K562 (cell line): Measurements from ENCODE around the gene ANKFN1. TPM values are rescaled to one million over a fixed set of nuclear protein-coding genes. Genes with fewer than 3 reads are reported as not detected.

ENCODE experiments used
- ATAC-seq: fragments of 200-7000 bp; cut with Tn5 transposase; 3 replicates; pipeline ENCODE4 v1.9.1; 2020; ENCODE audit warnings: moderate library complexity
- BruUV-seq: library from RNA; stranded (reverse); fragments of 400-500 nt; replicated peaks from 2 replicates; lab custom pipeline; 2021; lab: Mats Ljungman, UMichigan
- CTCF ChIA-PET: fragments of 300-600 bp; formaldehyde crosslinking; extraction: SDS; loops from one replicate; lab custom pipeline; 2021; ENCODE audit warnings: low intra/inter-chr PET ratio; lab: Yijun Ruan, JAX
- POLR2A ChIA-PET: fragments of 300-600, 350-650 bp; sonication (Branson Sonifier 250); formaldehyde crosslinking; extraction: SDS; loops from one replicate; lab custom pipeline; 2021; ENCODE audit warnings: antibody characterized with exemption, inconsistent platforms; lab: Yijun Ruan, JAX
- DNase-seq, 4 experiments: peaks; one replicate each; pipeline versions ENCODE4 v3.0.0 to v3.0.0-alpha.2; 2011 to 2018; ENCODE audit warnings: low spot score in 3 of 4, mixed read lengths in 3 of 4; ENCODE audit errors: extremely low read depth in 1 of 4
- FAIRE-seq: peaks from 2 replicates; lab custom pipeline; 2011; peaks lifted over from hg19 to GRCh38; lab: Jason Lieb, UNC
- H2AFZ ChIP-seq: 2 replicates; pipeline ENCODE4 v1.6.0; 2011; ENCODE audit warnings: low read depth, low read length, control low read depth, inconsistent platforms
- H3K27ac ChIP-seq: fragments of 200-600 bp; 3 replicates; pipeline ENCODE4 v1.8.0; 2011; ENCODE audit warnings: low read depth, mild to moderate bottlenecking, control low read depth, inconsistent platforms, low read length, moderate library complexity, mixed read lengths; ENCODE audit errors: extremely low read depth
- H3K27me3 ChIP-seq, 2 experiments: fragments of 300-600 bp in 1 of 2; 2 replicates in 1 of 2; 3 replicates in 1 of 2; pipeline versions ENCODE4 v1.6.0 to v1.8.0; 2011; ENCODE audit warnings: inconsistent platforms in 2 of 2, low read length in 2 of 2, mild to moderate bottlenecking in 1 of 2, mixed read lengths in 1 of 2, moderate library complexity in 1 of 2; ENCODE audit not compliant: control insufficient read depth in 2 of 2, insufficient read depth in 2 of 2
- H3K36me3 ChIP-seq: fragments of 300-600 bp; 3 replicates; pipeline ENCODE4 v1.8.0; 2011; ENCODE audit warnings: mild to moderate bottlenecking, low read length, inconsistent platforms; ENCODE audit not compliant: control insufficient read depth, insufficient read depth
- H3K4me1 ChIP-seq, 2 experiments: fragments of 200-600 bp in 1 of 2; replicated peaks in 1 of 2; 2 replicates in 1 of 2; 3 replicates in 1 of 2; pipeline versions ENCODE4 v1.5.1 to v1.8.0; 2011; ENCODE audit warnings: inconsistent platforms in 2 of 2, low read length in 2 of 2, mild to moderate bottlenecking in 1 of 2, mixed read lengths in 1 of 2, moderate library complexity in 1 of 2; ENCODE audit not compliant: control insufficient read depth in 2 of 2, insufficient read depth in 2 of 2
- H3K4me2 ChIP-seq: 2 replicates; pipeline ENCODE4 v1.6.1; 2011; ENCODE audit warnings: low read length, control low read depth, inconsistent platforms, mixed read lengths; ENCODE audit not compliant: insufficient read depth
- H3K4me3 ChIP-seq: fragments of 200-600 bp; sonication (generic), shearing (Covaris generic); 2 replicates; pipeline ENCODE4 v1.5.1; 2016; ENCODE audit warnings: control low read depth, inconsistent platforms
- H3K79me2 ChIP-seq: fragments of 200-600 bp; 3 replicates; pipeline ENCODE4 v1.8.0; 2011; ENCODE audit warnings: low read length, inconsistent platforms; ENCODE audit not compliant: control insufficient read depth, insufficient read depth
- H3K9ac ChIP-seq, 2 experiments: 2 replicates each; pipeline versions ENCODE4 v1.6.0 to v1.6.1; 2011; ENCODE audit warnings: low read depth in 2 of 2, low read length in 2 of 2, control low read depth in 1 of 2, inconsistent platforms in 1 of 2, mild to moderate bottlenecking in 1 of 2, mixed read lengths in 1 of 2; ENCODE audit not compliant: insufficient read depth in 1 of 2
- H3K9me1 ChIP-seq: one replicate; pipeline ENCODE4 v1.6.0; 2011; ENCODE audit warnings: inconsistent platforms, mild to moderate bottlenecking, low read length, moderate library complexity; ENCODE audit not compliant: control insufficient read depth, insufficient read depth
- H3K9me3 ChIP-seq: replicated peaks from 2 replicates; pipeline ENCODE4 v1.5.1; 2011; ENCODE audit warnings: low read depth, low read length, inconsistent platforms; ENCODE audit not compliant: control insufficient read depth, insufficient read depth
- H4K20me1 ChIP-seq: replicated peaks from 2 replicates; pipeline ENCODE4 v1.6.1; 2011; ENCODE audit warnings: low read length, inconsistent platforms, mixed read lengths; ENCODE audit not compliant: control insufficient read depth, insufficient read depth
- FOXJ3 ChIP-seq: sonication (generic); formaldehyde crosslinking; IDR thresholded peaks from 2 replicates; pipeline ENCODE4 v1.4.0; 2020; ENCODE audit warnings: mild to moderate bottlenecking, missing genetic modification reagents
- HLTF ChIP-seq: fragments of 450-650 bp; IDR thresholded peaks from 2 replicates; pipeline ENCODE4 v1.6.1; 2016
- HMG20A ChIP-seq: fragments of 450-650 bp; formaldehyde crosslinking; conservative IDR thresholded peaks from 2 replicates; pipeline ENCODE4 v1.4.0; 2020; ENCODE audit warnings: mild to moderate bottlenecking, mixed read lengths
- RAD21 ChIP-seq, 2 experiments: fragments of 250-450 bp in 1 of 2; fragments of 450-650 bp in 1 of 2; sonication (Bioruptor Pico) in 1 of 2; formaldehyde crosslinking in 1 of 2; IDR thresholded peaks in 1 of 2; conservative IDR thresholded peaks in 1 of 2; 2 replicates each; pipeline versions ENCODE4 v1.4.0 to v1.8.0; 2020 to 2022; ENCODE audit warnings: mild to moderate bottlenecking in 2 of 2, moderate library complexity in 1 of 2
- ZFP30 ChIP-seq: fragments of 250-450 bp; sonication (Bioruptor Pico); IDR thresholded peaks from 2 replicates; pipeline ENCODE4 v1.8.0; 2022; ENCODE audit warnings: moderate library complexity, mild to moderate bottlenecking, inconsistent platforms, borderline replicate concordance
- ZNF280A ChIP-seq: fragments of 450-650 bp; IDR thresholded peaks from 2 replicates; pipeline ENCODE4 v1.6.1; 2018; ENCODE audit warnings: mild to moderate bottlenecking, low read depth; ENCODE audit not compliant: partially characterized antibody
- ZNF668 ChIP-seq: fragments of 250-450 bp; sonication (Bioruptor Pico); IDR thresholded peaks from 2 replicates; pipeline ENCODE4 v1.8.0; 2022; ENCODE audit warnings: mild to moderate bottlenecking, inconsistent platforms
- WGBS: fragments of 100-300 bp; shearing (Covaris generic); methylation state at CpG from one replicate; pipeline ENCODE4 v1.1.6; 2016; ENCODE audit warnings: low coverage, mixed read lengths; ENCODE audit not compliant: insufficient coverage; ENCODE audit errors: missing lambda C conversion rate; 5-methylcytosine and 5-hydroxymethylcytosine counted together
- in situ Hi-C: fragments of 300-500 bp; cut with MboI; formaldehyde crosslinking; loops from 4 replicates; pipeline ENCODE4 v1.15.0; 2018; ENCODE audit warnings: inconsistent platforms, mixed read lengths
- intact Hi-C: fragments of 100-400 bp; cut with micrococcal nuclease; formaldehyde crosslinking; loops from 2 replicates; pipeline ENCODE4 v1.14.2; 2022
- polyA plus RNA-seq, 8 experiments: library from polyadenylated mRNA; depleted of rRNA in 4 of 8; stranded (reverse) in 5 of 8; unstranded in 3 of 8; fragments of >200 nt; fragmentation: Nextera tagmentation in 2 of 8; fragmentation: Illumina TruSeq in 1 of 8; extraction: Ambion mirVana in 2 of 8; extraction: Trizol in 1 of 8; gene quantifications; 2 replicates each; pipeline versions ENCODE4 v1.2.1 to v1.2.3, GENCODE V29; 2011 to 2014; ENCODE audit warnings: inconsistent platforms in 1 of 8, missing spikeins in 1 of 8
- total RNA-seq, 7 experiments: library from RNA; depleted of rRNA in 6 of 7; stranded (reverse); fragments of >200 nt in 6 of 7; fragmentation: Illumina TruSeq in 2 of 7; extraction: Trizol in 2 of 7; gene quantifications; 2 replicates each; pipeline versions ENCODE4 v1.2.1 to v1.2.3, GENCODE V29; 2011 to 2021; ENCODE audit warnings: low replicate concordance in 1 of 7
- TF ChIP-seq, protein P1 (sequence below): fragments of 250-450 bp; sonication (Bioruptor Pico); IDR thresholded peaks from 2 replicates; pipeline ENCODE4 v1.5.0; 2020; ENCODE audit warnings: mild to moderate bottlenecking, borderline replicate concordance
- TF ChIP-seq, protein P2 (sequence below), 2 experiments: fragments of 450-650 bp in 1 of 2; sonication (generic) in 1 of 2; formaldehyde crosslinking in 1 of 2; IDR thresholded peaks; 2 replicates each; pipeline versions ENCODE4 v1.7.1 to v1.9.0; 2016 to 2022; ENCODE audit warnings: inconsistent platforms in 1 of 2, mild to moderate bottlenecking in 1 of 2, missing genetic modification reagents in 1 of 2

ANKFN1 gene
- total and polyA plus RNA-seq, 9 of the 15 experiments (the other 6 are each of a cell fraction or from before 2014, with no cell fraction given) = 0.04 to 0.39 (median 0.15) TPM; not detected in 1

DNA sequence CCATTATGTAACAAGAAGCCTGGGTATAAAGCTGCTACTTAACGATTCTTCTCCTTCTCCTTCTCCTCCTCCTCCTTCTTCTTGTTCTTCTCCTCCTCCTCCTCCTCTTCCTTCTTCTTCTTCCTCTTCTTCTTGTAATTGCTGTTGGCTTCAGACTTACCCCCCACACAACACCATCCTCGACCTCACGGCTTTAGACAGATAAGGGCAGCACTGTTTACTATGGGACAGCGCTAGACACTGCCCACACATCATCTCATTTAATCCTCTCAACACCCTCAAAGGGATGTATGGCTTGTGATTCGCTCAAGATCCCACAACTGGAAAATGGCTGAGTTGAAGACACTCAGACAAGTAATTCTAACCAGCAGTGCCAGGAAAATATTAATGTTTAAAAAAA is 379.7 kb downstream of the ANKFN1 start:
- no TSS peak for BruUV-seq
- 0% methylated on average over 5 of the region's 5 CpGs for WGBS
- ATAC-seq (no peak), DNase-seq (no peak), FAIRE-seq (no peak)
- intact Hi-C loops = no loop called here
- H3K4me2 ChIP-seq = no peak overlapping the region
- H4K20me1 ChIP-seq = no peaks in the 10 kb centered on the region
- H3K27ac ChIP-seq = no peak overlapping the region
- no peak overlapping the region for H3K4me3 ChIP-seq
- no peak overlapping the region for H3K9ac ChIP-seq
- no peaks in the 10 kb centered on the region for H3K9me3 ChIP-seq
- in situ Hi-C loops = no loop called here
- no peaks in the 10 kb centered on the region for H3K36me3 ChIP-seq
- no peaks in the 10 kb centered on the region for H3K27me3 ChIP-seq
- ChIA-PET CTCF (no interaction called here), POLR2A (no interaction called here)
- H2AFZ ChIP-seq = no peak overlapping the region
- no peaks in the 10 kb centered on the region for H3K79me2 ChIP-seq
- H3K4me1 ChIP-seq = no peaks in the 10 kb centered on the region
- no peaks in the 10 kb centered on the region for H3K9me1 ChIP-seq
- TF ChIP-seq ZFP30 (CRISPR knock-in tag) (no peak), ZNF280A (no peak), HMG20A (CRISPR knock-in tag) (no peak), FOXJ3 (CRISPR knock-in tag) (no peak), HLTF (no peak), ZNF668 (no peak), RAD21 (CRISPR knock-in tag; conservative IDR thresholded peaks at IDR 0.05 in 1 of 2, IDR thresholded peaks at IDR 0.05 in 1 of 2) (no peak)
- TF ChIP-seq, protein P1, sequence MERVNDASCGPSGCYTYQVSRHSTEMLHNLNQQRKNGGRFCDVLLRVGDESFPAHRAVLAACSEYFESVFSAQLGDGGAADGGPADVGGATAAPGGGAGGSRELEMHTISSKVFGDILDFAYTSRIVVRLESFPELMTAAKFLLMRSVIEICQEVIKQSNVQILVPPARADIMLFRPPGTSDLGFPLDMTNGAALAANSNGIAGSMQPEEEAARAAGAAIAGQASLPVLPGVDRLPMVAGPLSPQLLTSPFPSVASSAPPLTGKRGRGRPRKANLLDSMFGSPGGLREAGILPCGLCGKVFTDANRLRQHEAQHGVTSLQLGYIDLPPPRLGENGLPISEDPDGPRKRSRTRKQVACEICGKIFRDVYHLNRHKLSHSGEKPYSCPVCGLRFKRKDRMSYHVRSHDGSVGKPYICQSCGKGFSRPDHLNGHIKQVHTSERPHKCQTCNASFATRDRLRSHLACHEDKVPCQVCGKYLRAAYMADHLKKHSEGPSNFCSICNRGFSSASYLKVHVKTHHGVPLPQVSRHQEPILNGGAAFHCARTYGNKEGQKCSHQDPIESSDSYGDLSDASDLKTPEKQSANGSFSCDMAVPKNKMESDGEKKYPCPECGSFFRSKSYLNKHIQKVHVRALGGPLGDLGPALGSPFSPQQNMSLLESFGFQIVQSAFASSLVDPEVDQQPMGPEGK (CRISPR knock-in tag) = no peak
- TF ChIP-seq, protein P2, sequence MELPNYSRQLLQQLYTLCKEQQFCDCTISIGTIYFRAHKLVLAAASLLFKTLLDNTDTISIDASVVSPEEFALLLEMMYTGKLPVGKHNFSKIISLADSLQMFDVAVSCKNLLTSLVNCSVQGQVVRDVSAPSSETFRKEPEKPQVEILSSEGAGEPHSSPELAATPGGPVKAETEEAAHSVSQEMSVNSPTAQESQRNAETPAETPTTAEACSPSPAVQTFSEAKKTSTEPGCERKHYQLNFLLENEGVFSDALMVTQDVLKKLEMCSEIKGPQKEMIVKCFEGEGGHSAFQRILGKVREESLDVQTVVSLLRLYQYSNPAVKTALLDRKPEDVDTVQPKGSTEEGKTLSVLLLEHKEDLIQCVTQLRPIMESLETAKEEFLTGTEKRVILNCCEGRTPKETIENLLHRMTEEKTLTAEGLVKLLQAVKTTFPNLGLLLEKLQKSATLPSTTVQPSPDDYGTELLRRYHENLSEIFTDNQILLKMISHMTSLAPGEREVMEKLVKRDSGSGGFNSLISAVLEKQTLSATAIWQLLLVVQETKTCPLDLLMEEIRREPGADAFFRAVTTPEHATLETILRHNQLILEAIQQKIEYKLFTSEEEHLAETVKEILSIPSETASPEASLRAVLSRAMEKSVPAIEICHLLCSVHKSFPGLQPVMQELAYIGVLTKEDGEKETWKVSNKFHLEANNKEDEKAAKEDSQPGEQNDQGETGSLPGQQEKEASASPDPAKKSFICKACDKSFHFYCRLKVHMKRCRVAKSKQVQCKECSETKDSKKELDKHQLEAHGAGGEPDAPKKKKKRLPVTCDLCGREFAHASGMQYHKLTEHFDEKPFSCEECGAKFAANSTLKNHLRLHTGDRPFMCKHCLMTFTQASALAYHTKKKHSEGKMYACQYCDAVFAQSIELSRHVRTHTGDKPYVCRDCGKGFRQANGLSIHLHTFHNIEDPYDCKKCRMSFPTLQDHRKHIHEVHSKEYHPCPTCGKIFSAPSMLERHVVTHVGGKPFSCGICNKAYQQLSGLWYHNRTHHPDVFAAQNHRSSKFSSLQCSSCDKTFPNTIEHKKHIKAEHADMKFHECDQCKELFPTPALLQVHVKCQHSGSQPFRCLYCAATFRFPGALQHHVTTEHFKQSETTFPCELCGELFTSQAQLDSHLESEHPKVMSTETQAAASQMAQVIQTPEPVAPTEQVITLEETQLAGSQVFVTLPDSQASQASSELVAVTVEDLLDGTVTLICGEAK (IDR thresholded peaks at IDR 0.05) = no peak
- TF ChIP-seq, protein P2 (CRISPR knock-in tag; IDR thresholded peaks at IDR 0.05) = no peak
